GM23338 (cell line): Measurements from ENCODE around the gene SSTR5. TPM values are rescaled to one million over a fixed set of nuclear protein-coding genes. Genes with fewer than 3 reads are reported as not detected.

Source experiments
- ATAC-seq: fragments of 200-7000 bp; cut with Tn5 transposase; 3 replicates; pipeline ENCODE4 v1.9.1; 2020
- DNase-seq: peaks from one replicate; pipeline ENCODE4 v3.0.0-alpha.2; 2015; ENCODE audit warnings: low spot score
- H2AFZ ChIP-seq: fragments of 200-600 bp; sonication (generic); 2 replicates; pipeline ENCODE4 v1.8.0; 2016; ENCODE audit warnings: antibody characterized with exemption, mild to moderate bottlenecking, moderate library complexity
- H3F3A ChIP-seq: fragments of 200-600 bp; sonication (generic); replicated peaks from 2 replicates; pipeline ENCODE4 v1.8.0; 2017; ENCODE audit warnings: antibody characterized with exemption, mixed run types, low read depth
- H3K27ac ChIP-seq: fragments of 200-600 bp; sonication (generic); 2 replicates; pipeline ENCODE4 v1.6.1; 2016; ENCODE audit warnings: low read depth
- H3K27me3 ChIP-seq: fragments of 200-600 bp; sonication (generic); 2 replicates; pipeline ENCODE4 v1.8.0; 2016; ENCODE audit warnings: mild to moderate bottlenecking, mixed run types, moderate library complexity; ENCODE audit not compliant: insufficient read depth
- H3K36me3 ChIP-seq: fragments of 200-600 bp; sonication (generic); 2 replicates; pipeline ENCODE4 v1.8.0; 2016; ENCODE audit warnings: mild to moderate bottlenecking; ENCODE audit not compliant: insufficient read depth
- H3K4me1 ChIP-seq: fragments of 200-600 bp; sonication (generic); 2 replicates; pipeline ENCODE4 v1.8.0; 2016; ENCODE audit warnings: mild to moderate bottlenecking, moderate library complexity; ENCODE audit not compliant: insufficient read depth
- H3K4me2 ChIP-seq: fragments of 200-600 bp; sonication (generic); 2 replicates; pipeline ENCODE4 v1.7.1; 2017; ENCODE audit warnings: mixed run types
- H3K4me3 ChIP-seq: fragments of 200-600 bp; sonication (generic); 2 replicates; pipeline ENCODE4 v1.6.1; 2016; ENCODE audit warnings: mixed run types
- H3K79me2 ChIP-seq: fragments of 200-600 bp; sonication (generic); replicated peaks from 2 replicates; pipeline ENCODE4 v1.8.0; 2017; ENCODE audit warnings: mild to moderate bottlenecking; ENCODE audit not compliant: insufficient read depth
- H3K9me2 ChIP-seq: fragments of 200-600 bp; sonication (generic); 2 replicates; pipeline ENCODE4 v1.8.0; 2017; ENCODE audit not compliant: insufficient read depth
- H4K20me1 ChIP-seq: fragments of 200-600 bp; sonication (generic); replicated peaks from 2 replicates; pipeline ENCODE4 v1.8.0; 2017; ENCODE audit warnings: mild to moderate bottlenecking; ENCODE audit not compliant: insufficient read depth
- H3K27ac Mint-ChIP-seq: 2 replicates; pipeline ENCODE4 v1.8.0; 2020; ENCODE audit warnings: inconsistent platforms, mild to moderate bottlenecking, moderate library complexity, mixed read lengths
- H3K27me3 Mint-ChIP-seq: 3 replicates; pipeline ENCODE4 v1.8.0; 2022; ENCODE audit warnings: low read depth, mild to moderate bottlenecking, moderate library complexity, mixed read lengths, inconsistent platforms; ENCODE audit not compliant: insufficient read depth, poor library complexity
- H3K36me3 Mint-ChIP-seq: 3 replicates; pipeline ENCODE4 v1.8.0; 2021; ENCODE audit warnings: low read depth, mild to moderate bottlenecking, inconsistent platforms, moderate library complexity, mixed read lengths
- H3K4me1 Mint-ChIP-seq: 3 replicates; pipeline ENCODE4 v1.8.0; 2020; ENCODE audit warnings: mild to moderate bottlenecking, inconsistent platforms, mixed read lengths
- H3K4me3 Mint-ChIP-seq: 3 replicates; pipeline ENCODE4 v1.8.0; 2021; ENCODE audit warnings: moderate library complexity, mild to moderate bottlenecking, inconsistent platforms, mixed read lengths
- H3K9me3 Mint-ChIP-seq: 3 replicates; pipeline ENCODE4 v1.8.0; 2020; ENCODE audit warnings: moderate library complexity, mild to moderate bottlenecking, inconsistent platforms, mixed read lengths
- CREB1 ChIP-seq: fragments of 250-450 bp; sonication (Bioruptor Pico); IDR thresholded peaks from 2 replicates; pipeline ENCODE4 v1.5.0; 2020; ENCODE audit warnings: low read depth, mild to moderate bottlenecking, moderate library complexity
- EZH2 ChIP-seq: fragments of 200-600 bp; sonication (generic); IDR thresholded peaks from one replicate; pipeline ENCODE4 v1.8.0; 2017; ENCODE audit warnings: antibody characterized with exemption, mild to moderate bottlenecking, low read depth; ENCODE audit not compliant: unreplicated experiment
- EZH2phosphoT487 ChIP-seq: fragments of 200-600 bp; sonication (generic); IDR thresholded peaks from one replicate; pipeline ENCODE4 v1.8.1; 2018; ENCODE audit warnings: antibody characterized with exemption; ENCODE audit not compliant: unreplicated experiment
- JUNB ChIP-seq: IDR thresholded peaks from one replicate; pipeline ENCODE4 v1.6.1; 2016; ENCODE audit warnings: antibody characterized with exemption; ENCODE audit not compliant: unreplicated experiment
- NANOG ChIP-seq: IDR thresholded peaks from 2 replicates; pipeline ENCODE4 v1.6.1; 2016; ENCODE audit warnings: antibody characterized with exemption, borderline replicate concordance
- POLR2AphosphoS5 ChIP-seq: IDR thresholded peaks from 2 replicates; pipeline ENCODE4 v1.6.1; 2016; ENCODE audit warnings: antibody characterized with exemption, low read depth
- STAT1 ChIP-seq: IDR thresholded peaks from one replicate; pipeline ENCODE4 v1.6.1; 2016; ENCODE audit warnings: antibody characterized with exemption; ENCODE audit not compliant: unreplicated experiment
- ZNF114 ChIP-seq: fragments of 250-450 bp; sonication (Bioruptor Pico); IDR thresholded peaks from 2 replicates; pipeline ENCODE4 v1.5.0; 2020; ENCODE audit warnings: mild to moderate bottlenecking, moderate library complexity
- ZNF331 ChIP-seq: fragments of 250-450 bp; sonication (Bioruptor Pico); IDR thresholded peaks from 2 replicates; pipeline ENCODE4 v1.5.0; 2020; ENCODE audit warnings: low read depth, mild to moderate bottlenecking, moderate library complexity
- polyA plus RNA-seq: library from polyadenylated mRNA; unstranded; fragments of >200 nt; fragmentation: Nextera tagmentation; extraction: Ambion mirVana; gene quantifications from 2 replicates; pipeline ENCODE4 v1.2.1, GENCODE V29; 2016
- total RNA-seq: library from RNA; depleted of rRNA; stranded (reverse); fragments of >200 nt; shearing (Covaris generic); gene quantifications from 2 replicates; pipeline ENCODE4 v1.2.3, GENCODE V29; 2014
- TF ChIP-seq, protein P1 (sequence below), 2 experiments: fragments of 200-600 bp in 1 of 2; sonication (generic) in 1 of 2; conservative IDR thresholded peaks; 2 replicates each; pipeline versions ENCODE4 v1.5.1 to v1.6.1; 2016 to 2017; ENCODE audit warnings: antibody characterized with exemption in 2 of 2, low read depth in 2 of 2, mild to moderate bottlenecking in 2 of 2, moderate library complexity in 1 of 2
- TF ChIP-seq, protein P2 (sequence below): IDR thresholded peaks from one replicate; pipeline ENCODE4 v1.6.1; 2018; ENCODE audit warnings: antibody characterized with exemption; ENCODE audit not compliant: unreplicated experiment

The SSTR5 gene
- total and polyA plus RNA-seq, 2 experiments from 2014 or later: 0.60 to 1.0 TPM

DNA sequence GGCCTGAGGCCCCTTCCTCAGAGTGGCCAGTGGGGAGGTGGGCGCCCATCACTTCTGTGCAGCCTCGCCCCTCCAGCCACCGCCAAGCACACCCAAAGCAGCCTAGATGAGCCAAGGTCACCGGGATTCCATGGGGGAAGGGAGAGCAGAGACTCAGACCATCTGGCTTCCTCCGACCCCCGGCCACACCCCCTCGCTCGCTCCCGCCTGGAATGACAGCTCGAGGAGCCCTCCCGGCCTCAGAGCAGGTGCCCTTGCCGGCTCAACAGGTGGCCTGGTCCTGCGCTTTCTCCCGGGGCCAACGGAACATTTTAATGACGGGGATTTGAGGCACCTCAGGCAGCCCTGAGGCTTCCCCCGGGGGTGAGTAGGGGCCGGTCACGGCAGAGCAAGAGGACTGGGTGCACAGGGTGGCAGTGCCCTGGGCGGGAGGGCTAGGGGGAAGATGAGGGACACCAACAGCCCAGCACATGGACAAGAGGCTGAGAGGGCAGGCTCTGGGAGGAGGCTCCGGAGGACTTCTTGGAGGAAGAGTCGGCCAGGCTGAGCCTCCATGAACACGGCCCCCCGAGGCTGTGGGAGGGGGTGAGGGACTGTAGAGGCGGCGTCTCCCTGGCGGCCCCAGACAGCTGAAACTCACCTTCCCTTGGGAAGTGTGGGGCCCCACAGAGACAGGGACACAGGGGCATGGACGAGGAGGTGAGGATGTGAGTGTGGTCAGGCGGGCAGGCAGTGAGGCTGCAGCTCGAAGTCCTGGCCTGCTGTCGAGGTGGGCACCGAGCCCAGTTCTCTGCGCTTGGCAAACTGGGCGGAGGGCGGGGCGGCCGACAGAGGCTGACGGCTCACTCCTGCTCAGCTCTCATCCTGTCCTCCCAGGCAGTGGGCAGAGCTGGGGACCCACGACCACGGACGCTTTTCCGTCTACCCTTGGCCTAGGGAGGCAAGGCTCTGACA lies 36.0 kb downstream of the SSTR5 start (continued):
- TF ChIP-seq NANOG (no peak), EZH2phosphoT487 (no peak)
- TF ChIP-seq, protein P1, sequence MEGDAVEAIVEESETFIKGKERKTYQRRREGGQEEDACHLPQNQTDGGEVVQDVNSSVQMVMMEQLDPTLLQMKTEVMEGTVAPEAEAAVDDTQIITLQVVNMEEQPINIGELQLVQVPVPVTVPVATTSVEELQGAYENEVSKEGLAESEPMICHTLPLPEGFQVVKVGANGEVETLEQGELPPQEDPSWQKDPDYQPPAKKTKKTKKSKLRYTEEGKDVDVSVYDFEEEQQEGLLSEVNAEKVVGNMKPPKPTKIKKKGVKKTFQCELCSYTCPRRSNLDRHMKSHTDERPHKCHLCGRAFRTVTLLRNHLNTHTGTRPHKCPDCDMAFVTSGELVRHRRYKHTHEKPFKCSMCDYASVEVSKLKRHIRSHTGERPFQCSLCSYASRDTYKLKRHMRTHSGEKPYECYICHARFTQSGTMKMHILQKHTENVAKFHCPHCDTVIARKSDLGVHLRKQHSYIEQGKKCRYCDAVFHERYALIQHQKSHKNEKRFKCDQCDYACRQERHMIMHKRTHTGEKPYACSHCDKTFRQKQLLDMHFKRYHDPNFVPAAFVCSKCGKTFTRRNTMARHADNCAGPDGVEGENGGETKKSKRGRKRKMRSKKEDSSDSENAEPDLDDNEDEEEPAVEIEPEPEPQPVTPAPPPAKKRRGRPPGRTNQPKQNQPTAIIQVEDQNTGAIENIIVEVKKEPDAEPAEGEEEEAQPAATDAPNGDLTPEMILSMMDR (conservative IDR thresholded peaks at IDR 0.05; ENCODE audit: low read depth in 2 of 2): no peak

DNA sequence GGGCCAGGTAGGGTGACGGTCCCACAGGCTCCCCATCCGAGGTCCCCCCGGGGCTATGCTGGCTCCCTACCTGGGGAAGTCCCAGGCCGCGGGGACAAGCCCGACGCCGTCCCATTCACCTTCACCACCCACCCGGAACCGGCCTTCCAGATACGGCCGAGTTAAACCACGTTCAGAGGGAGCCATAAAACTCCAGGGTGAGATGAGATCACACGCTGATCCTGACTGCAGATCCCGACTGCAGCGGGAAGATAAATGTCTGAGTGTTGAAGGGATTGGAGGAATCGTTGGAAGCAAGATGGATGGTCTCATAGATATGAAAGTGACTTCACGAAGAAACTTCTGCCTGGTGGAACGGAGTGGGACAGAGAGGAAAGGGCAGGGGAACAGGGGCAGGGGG lies 37.1 kb downstream of the SSTR5 start:
- Mint-ChIP-seq H3K4me3 (no peak overlapping the region), H3K9me3 (no peaks in the 10 kb centered on the region), H3K27me3 (peaks cover 8% of the 10 kb centered on the region), H3K4me1 (no peaks in the 10 kb centered on the region), H3K36me3 (no peaks in the 10 kb centered on the region), H3K27ac (no peak overlapping the region)
- H3K4me3 ChIP-seq: no peak overlapping the region
- no peak overlapping the region for H2AFZ ChIP-seq
- H3K79me2 ChIP-seq: no peaks in the 10 kb centered on the region
- H3K36me3 ChIP-seq: no peaks in the 10 kb centered on the region
- no peaks in the 10 kb centered on the region for H4K20me1 ChIP-seq
- no peak for DNase-seq
- H3K4me2 ChIP-seq: no peak overlapping the region
- H3K27ac ChIP-seq: no peak overlapping the region
- H3K27me3 ChIP-seq: no peaks in the 10 kb centered on the region
- no peaks in the 10 kb centered on the region for H3K9me2 ChIP-seq
- ATAC-seq: no peak
- no peaks in the 10 kb centered on the region for H3F3A ChIP-seq
- H3K4me1 ChIP-seq: no peaks in the 10 kb centered on the region
- TF ChIP-seq POLR2AphosphoS5 (no peak), JUNB (no peak), ZNF331 (no peak), CREB1 (CRISPR knock-in tag) (no peak), EZH2 (no peak), ZNF114 (CRISPR knock-in tag) (no peak), STAT1 (no peak), NANOG (no peak)
- TF ChIP-seq, protein P2, sequence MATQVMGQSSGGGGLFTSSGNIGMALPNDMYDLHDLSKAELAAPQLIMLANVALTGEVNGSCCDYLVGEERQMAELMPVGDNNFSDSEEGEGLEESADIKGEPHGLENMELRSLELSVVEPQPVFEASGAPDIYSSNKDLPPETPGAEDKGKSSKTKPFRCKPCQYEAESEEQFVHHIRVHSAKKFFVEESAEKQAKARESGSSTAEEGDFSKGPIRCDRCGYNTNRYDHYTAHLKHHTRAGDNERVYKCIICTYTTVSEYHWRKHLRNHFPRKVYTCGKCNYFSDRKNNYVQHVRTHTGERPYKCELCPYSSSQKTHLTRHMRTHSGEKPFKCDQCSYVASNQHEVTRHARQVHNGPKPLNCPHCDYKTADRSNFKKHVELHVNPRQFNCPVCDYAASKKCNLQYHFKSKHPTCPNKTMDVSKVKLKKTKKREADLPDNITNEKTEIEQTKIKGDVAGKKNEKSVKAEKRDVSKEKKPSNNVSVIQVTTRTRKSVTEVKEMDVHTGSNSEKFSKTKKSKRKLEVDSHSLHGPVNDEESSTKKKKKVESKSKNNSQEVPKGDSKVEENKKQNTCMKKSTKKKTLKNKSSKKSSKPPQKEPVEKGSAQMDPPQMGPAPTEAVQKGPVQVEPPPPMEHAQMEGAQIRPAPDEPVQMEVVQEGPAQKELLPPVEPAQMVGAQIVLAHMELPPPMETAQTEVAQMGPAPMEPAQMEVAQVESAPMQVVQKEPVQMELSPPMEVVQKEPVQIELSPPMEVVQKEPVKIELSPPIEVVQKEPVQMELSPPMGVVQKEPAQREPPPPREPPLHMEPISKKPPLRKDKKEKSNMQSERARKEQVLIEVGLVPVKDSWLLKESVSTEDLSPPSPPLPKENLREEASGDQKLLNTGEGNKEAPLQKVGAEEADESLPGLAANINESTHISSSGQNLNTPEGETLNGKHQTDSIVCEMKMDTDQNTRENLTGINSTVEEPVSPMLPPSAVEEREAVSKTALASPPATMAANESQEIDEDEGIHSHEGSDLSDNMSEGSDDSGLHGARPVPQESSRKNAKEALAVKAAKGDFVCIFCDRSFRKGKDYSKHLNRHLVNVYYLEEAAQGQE: no peak
- TF ChIP-seq, protein P1 (conservative IDR thresholded peaks at IDR 0.05; ENCODE audit: low read depth in 2 of 2): no peak
